Skeletal muscle satellite cell (primary cell): Measurements from ENCODE around the gene BCL6B.
A peak's percentile ranks its signal among the peaks of the same experiment; 100 is the strongest.

ENCODE experiments used
- H3K27me3 ChIP-seq: 2 replicates; pipeline ENCODE4 v1.7.0; 2013; ENCODE audit warnings: low read length; ENCODE audit not compliant: control insufficient read depth, insufficient read depth
- H3K36me3 ChIP-seq: 2 replicates; pipeline ENCODE4 v1.7.0; 2013; ENCODE audit warnings: mild to moderate bottlenecking, control low read depth, low read length; ENCODE audit not compliant: insufficient read depth
- H3K4me1 ChIP-seq: 2 replicates; pipeline ENCODE4 v1.7.0; 2013; ENCODE audit warnings: low read length; ENCODE audit not compliant: control insufficient read depth, insufficient read depth
- H3K4me2 ChIP-seq: 2 replicates; pipeline ENCODE4 v1.7.0; 2013; ENCODE audit warnings: mild to moderate bottlenecking, low read length
- H3K4me3 ChIP-seq: 2 replicates; pipeline ENCODE4 v1.7.0; 2013; ENCODE audit warnings: low read length
- H3K9ac ChIP-seq: 2 replicates; pipeline ENCODE4 v1.7.0; 2013; ENCODE audit warnings: mild to moderate bottlenecking, low read depth, low read length, moderate library complexity
- H3K9me3 ChIP-seq: replicated peaks from 2 replicates; pipeline ENCODE4 v1.7.0; 2013; ENCODE audit warnings: mild to moderate bottlenecking, control low read depth, low read length

Gene BCL6B

GRCh38 chr17:6997171-6997570 is 25.7 kb upstream of the BCL6B start:
- H3K4me2 ChIP-seq, result no peak overlapping the region
- no peaks in the 10 kb centered on the region for H3K27me3 ChIP-seq
- H3K9me3 ChIP-seq, result no peaks in the 10 kb centered on the region
- H3K9ac ChIP-seq, result no peak overlapping the region
- H3K36me3 ChIP-seq, result peaks cover 49% of the 10 kb centered on the region
- H3K4me3 ChIP-seq, result no peak overlapping the region
- H3K4me1 ChIP-seq, result no peaks in the 10 kb centered on the region

- H3K36me3 ChIP-seq, result peaks cover 55% of the 10 kb centered on the region
- no peak overlapping the region for H3K9ac ChIP-seq
Observed at GRCh38 chr17:6998855-6999508, 23.9 kb upstream of the BCL6B start.

GRCh38 chr17:7001318-7001961 is 21.4 kb upstream of the BCL6B start:
- Histone ChIP-seq H3K4me2 (no peak overlapping the region), H3K9ac (no peak overlapping the region), H3K27me3 (no peaks in the 10 kb centered on the region), H3K9me3 (no peaks in the 10 kb centered on the region), H3K4me1 (no peaks in the 10 kb centered on the region), H3K4me3 (no peak overlapping the region), H3K36me3 (peaks cover 55% of the 10 kb centered on the region)

More at GRCh38 chr17:6998855-6999508, 23.9 kb upstream of the BCL6B start:
- H3K27me3 ChIP-seq, result no peaks in the 10 kb centered on the region
- no peaks in the 10 kb centered on the region for H3K9me3 ChIP-seq
- no peaks in the 10 kb centered on the region for H3K4me1 ChIP-seq
- no peak overlapping the region for H3K4me3 ChIP-seq
- no peak overlapping the region for H3K4me2 ChIP-seq

- H3K4me3 ChIP-seq, result no peak overlapping the region
- no peaks in the 10 kb centered on the region for H3K9me3 ChIP-seq
- no peaks in the 10 kb centered on the region for H3K4me1 ChIP-seq
- H3K27me3 ChIP-seq, result no peaks in the 10 kb centered on the region
- no peak overlapping the region for H3K4me2 ChIP-seq
- peaks cover 54% of the 10 kb centered on the region for H3K36me3 ChIP-seq
- H3K9ac ChIP-seq, result no peak overlapping the region
Observed at GRCh38 chr17:7002288-7003047, 20.4 kb upstream of the BCL6B start.

- no peaks in the 10 kb centered on the region for H3K9me3 ChIP-seq
- H3K4me2 ChIP-seq, result no peak overlapping the region
- H3K4me1 ChIP-seq, result no peaks in the 10 kb centered on the region
- no peak overlapping the region for H3K9ac ChIP-seq
- no peaks in the 10 kb centered on the region for H3K27me3 ChIP-seq
- no peak overlapping the region for H3K4me3 ChIP-seq
- peaks cover 44% of the 10 kb centered on the region for H3K36me3 ChIP-seq
Observed at GRCh38 chr17:7003745-7004144, 19.1 kb upstream of the BCL6B start.

GRCh38 chr17:7004398-7005253 is 18.2 kb upstream of the BCL6B start:
- Histone ChIP-seq H3K36me3 (peaks cover 36% of the 10 kb centered on the region), H3K9me3 (no peaks in the 10 kb centered on the region), H3K4me3 (no peak overlapping the region), H3K4me1 (no peaks in the 10 kb centered on the region), H3K4me2 (no peak overlapping the region), H3K9ac (no peak overlapping the region), H3K27me3 (no peaks in the 10 kb centered on the region)

GRCh38 chr17:7005716-7006115 is 17.1 kb upstream of the BCL6B start:
- Histone ChIP-seq H3K4me1 (peaks cover 5% of the 10 kb centered on the region), H3K36me3 (peaks cover 26% of the 10 kb centered on the region), H3K27me3 (no peaks in the 10 kb centered on the region), H3K4me3 (no peak overlapping the region), H3K4me2 (no peak overlapping the region), H3K9ac (no peak overlapping the region), H3K9me3 (no peaks in the 10 kb centered on the region)

- Histone ChIP-seq H3K9ac (no peak overlapping the region), H3K36me3 (peaks cover 12% of the 10 kb centered on the region), H3K4me2 (no peak overlapping the region), H3K4me3 (no peak overlapping the region), H3K4me1 (peaks cover 12% of the 10 kb centered on the region), H3K9me3 (no peaks in the 10 kb centered on the region), H3K27me3 (no peaks in the 10 kb centered on the region)
Observed at GRCh38 chr17:7007143-7007542, 15.7 kb upstream of the BCL6B start.

- Histone ChIP-seq H3K27me3 (no peaks in the 10 kb centered on the region), H3K4me1 (peaks cover 25% of the 10 kb centered on the region), H3K4me3 (peak overlapping the region; percentile 99), H3K9ac (peak overlapping the region; percentile 99), H3K9me3 (no peaks in the 10 kb centered on the region), H3K4me2 (peak overlapping the region; percentile 89), H3K36me3 (peaks cover 12% of the 10 kb centered on the region)
Observed at GRCh38 chr17:7010523-7010922, 12.3 kb upstream of the BCL6B start.

GRCh38 chr17:7011415-7011814 is 11.4 kb upstream of the BCL6B start:
- Histone ChIP-seq H3K4me1 (peaks cover 30% of the 10 kb centered on the region), H3K4me2 (peak overlapping the region; percentile 89), H3K27me3 (no peaks in the 10 kb centered on the region), H3K4me3 (peak overlapping the region; percentile 99), H3K9me3 (no peaks in the 10 kb centered on the region), H3K36me3 (peaks cover 12% of the 10 kb centered on the region), H3K9ac (peak overlapping the region; percentile 99)

GRCh38 chr17:7011942-7012254 is 11.0 kb upstream of the BCL6B start:
- Histone ChIP-seq H3K4me3 (peak overlapping the region; percentile 99), H3K9ac (peak overlapping the region; percentile 99), H3K9me3 (no peaks in the 10 kb centered on the region), H3K4me1 (peaks cover 30% of the 10 kb centered on the region), H3K4me2 (peak overlapping the region; percentile 89), H3K36me3 (peaks cover 13% of the 10 kb centered on the region), H3K27me3 (no peaks in the 10 kb centered on the region)
